Epithelial cell of prostate (primary cell): ENCODE measurements around the gene CD163.
"Not testable (repeated sequence)": the region's sequence is repeated elsewhere in the genome, so short reads cannot be mapped to it uniquely, and the experiment has no call there.

Experiments used
- DNase-seq: peaks from one replicate; pipeline ENCODE4 v3.0.0-alpha.2; 2011; ENCODE audit warnings: low read depth, low spot score
- H3K27ac ChIP-seq: fragments of 450-650 bp; 2 replicates; pipeline ENCODE4 v1.5.1; 2017; ENCODE audit warnings: mild to moderate bottlenecking

The CD163 gene

DNA sequence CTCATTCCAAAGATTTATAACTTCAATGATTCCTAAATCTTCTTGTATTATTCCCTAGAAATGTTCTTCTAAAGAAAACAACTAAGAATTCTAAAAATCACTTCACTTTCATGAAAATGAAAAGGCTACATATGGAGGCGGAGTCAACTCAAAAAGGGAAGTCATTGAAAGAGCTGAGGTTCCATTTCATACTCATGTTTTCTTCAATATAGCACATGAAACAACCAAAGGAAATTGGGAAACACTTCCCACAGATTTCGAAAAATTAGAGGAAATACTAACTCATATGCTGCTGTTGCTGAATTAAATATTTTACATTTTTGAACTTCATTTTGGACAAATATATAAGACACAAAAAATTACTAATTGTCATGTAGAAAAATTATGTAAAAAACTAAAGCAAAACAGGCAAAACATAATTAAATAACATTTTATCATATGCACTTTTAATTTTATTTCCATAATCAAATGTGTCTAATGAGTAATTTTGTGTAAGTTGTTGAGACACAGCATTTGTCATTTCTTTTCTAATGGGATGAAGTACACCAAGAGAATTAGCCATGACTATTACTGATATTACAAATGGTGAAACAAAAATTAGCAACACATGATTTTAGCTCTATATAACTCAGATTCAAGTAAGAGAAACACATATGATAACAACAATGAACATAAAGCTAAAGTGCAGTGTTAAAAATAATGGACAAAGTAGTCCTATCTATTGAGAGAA, at the start of gene CD163:
Gene CD163, minus strand, starts transcription at position 92 of the 730 bp plus-strand sequence. Its CDS starts 87 bp downstream, at position 5.
- no peak for DNase-seq
- no peak within 1 kb of the TSS for H3K27ac ChIP-seq

DNA sequence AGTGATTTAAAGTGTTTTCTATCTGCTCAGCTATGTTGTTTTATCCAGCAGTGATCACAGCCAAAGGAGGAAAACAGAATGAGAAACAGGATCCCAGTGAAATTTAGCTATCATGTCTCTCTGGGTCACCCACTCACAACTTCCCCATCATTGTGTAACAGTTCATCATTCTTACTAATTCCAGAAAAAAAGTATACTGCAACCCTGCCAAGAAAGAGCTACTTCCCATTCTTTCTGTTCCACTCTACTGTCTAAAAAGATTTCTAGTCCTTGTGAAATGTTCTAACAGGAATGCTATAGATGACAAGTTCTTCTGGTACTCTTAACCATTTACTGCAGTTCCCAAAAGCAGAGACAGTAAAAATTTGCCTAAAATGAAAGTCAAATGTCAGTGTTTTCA, 39.2 kb upstream of the CD163 start:
- no peak overlapping the region for H3K27ac ChIP-seq
- DNase-seq = no peak

DNA sequence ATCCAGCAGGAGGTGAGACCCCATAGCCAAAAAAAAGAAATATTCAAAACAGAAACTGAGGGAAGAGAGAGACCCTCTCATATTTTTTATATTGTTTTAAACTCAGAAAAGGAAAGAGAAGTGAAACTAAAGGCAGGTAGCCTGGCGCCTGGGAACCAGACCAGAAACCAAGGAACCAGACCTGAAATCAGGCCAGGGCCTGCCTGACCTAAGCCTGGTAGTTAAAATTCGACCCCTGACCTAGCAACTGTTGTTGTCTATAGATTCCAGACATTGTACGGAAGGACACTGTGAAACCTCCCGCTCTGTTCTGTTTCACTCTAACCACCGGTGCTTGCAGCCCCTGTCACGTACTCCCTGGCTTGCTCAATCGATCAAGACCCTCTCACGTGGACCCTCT, 38.5 kb upstream of the CD163 start:
- H3K27ac ChIP-seq = no peak overlapping the region
- no peak for DNase-seq

DNA sequence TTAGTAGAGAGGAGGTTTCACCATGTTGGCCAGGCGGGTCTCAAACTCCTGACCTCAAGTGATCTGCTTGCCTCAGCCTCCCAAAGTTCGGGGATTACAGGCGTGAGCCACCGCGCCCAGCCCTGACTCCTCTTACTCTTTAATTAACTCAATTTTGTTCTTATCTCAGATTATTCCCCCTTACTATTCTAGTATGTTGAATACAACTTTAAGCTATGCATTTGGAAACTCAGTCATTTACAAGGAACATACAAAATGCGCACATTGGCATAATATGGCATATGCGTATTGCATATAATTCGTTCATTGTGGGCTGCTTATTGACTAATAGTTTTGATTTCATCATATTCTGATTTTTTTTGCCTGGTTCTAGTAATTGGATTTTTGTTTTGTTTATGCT, 10.8 kb upstream of the CD163 start:
- no peak for DNase-seq
- H3K27ac ChIP-seq = no peak overlapping the region

DNA sequence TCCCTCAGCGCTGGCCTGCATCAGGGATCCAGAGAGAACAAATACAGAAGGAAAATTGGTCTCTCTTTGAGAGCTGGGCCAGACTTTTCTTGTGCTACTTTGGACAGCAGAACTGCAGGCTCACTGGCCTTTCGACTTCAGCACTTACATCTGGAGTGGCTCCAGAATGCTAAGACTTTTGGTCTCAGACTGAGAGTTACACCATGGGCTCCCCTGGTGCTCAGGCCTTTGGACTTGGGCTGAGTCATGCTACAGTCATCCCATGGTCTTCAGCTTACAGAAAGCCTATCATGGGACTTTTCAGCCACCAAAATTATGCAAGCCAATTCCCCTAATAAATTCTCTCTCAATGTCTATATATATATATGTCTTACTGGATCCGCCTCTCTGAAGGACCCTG, 9.0 kb upstream of the CD163 start:
- DNase-seq = no peak
- H3K27ac ChIP-seq = no peak overlapping the region

DNA sequence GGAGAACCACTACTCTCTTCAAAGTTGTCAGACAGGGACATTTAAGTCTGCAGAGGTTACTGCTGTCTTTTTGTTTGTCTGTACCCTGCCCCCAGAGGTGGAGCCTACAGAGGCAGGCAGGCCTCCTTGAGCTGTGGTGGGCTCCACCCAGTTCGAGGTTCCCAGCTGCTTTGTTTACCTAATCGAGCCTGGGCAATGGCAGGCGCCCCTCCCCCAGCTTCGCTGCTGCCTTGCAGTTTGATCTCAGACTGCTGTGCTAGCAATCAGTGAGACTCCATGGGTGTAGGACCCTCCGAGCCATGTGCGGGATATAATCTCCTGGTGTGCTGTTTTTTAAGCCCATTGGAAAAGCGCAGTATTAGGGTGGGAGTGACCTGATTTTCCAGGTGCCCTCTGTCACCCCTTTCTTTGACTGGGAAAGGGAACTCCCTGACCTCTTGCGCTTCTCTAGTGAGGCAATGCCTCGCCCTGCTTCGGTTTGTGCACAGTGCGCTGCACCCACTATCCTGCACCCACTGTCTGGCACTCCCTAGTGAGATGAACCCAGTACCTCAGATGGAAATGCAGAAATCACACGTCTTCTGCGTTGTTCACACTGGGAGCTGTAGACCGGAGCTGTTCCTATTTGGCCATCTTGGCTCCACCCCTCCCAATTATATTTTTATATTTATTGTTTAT, 6.4 kb upstream of the CD163 start:
- not testable (repeated sequence) for H3K27ac ChIP-seq

DNA sequence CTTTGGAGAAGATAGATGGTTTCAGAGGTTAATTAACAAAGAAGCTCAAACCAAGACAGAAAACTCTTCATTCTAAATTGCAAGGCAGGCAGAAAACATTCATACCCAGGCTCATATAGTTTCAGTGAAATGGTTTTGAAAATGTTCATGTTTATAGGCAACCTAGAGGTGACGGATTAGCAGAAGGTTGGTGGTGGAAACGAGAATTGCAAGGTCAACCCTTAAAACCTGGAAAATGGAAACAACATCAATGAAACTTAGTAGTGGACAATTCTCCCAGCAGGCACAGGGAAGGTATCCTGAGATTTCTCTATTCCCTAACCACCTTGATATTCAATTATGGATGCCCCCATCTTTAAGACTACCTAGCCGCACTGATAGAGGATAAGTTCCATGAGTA, 965 bp downstream of the CD163 start:
- H3K27ac ChIP-seq = no peak overlapping the region
- no peak for DNase-seq

More for the DNA sequence above, 6.4 kb upstream of the CD163 start:
- DNase-seq = not testable (repeated sequence)

DNA sequence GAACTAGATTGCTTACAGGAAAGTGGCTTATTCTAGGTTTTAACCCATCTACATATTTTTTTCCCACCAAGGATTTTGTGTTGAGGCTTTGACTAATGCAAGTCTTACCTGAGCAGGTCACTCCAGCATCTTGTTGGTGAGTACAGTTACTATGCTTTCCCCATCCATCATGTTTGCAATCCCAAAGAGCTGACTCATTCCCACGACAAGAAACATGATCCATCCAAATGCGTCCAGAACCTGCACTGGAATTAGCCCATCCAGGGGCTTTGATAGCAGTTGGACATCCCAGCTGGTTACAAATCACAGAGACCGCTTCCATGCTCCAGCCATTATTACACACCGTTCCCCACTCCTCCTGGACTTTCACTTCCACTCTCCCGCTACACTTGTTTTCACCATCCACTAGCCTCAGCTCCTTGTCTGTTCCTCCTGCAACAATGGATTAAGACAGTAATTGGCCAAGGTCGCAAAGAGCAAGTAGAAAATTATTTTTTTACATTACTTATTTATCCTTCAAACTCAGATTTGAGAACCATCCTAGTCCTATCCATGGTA, 2.5 kb downstream of the CD163 start:
- no peak overlapping the region for H3K27ac ChIP-seq
- no peak for DNase-seq

DNA sequence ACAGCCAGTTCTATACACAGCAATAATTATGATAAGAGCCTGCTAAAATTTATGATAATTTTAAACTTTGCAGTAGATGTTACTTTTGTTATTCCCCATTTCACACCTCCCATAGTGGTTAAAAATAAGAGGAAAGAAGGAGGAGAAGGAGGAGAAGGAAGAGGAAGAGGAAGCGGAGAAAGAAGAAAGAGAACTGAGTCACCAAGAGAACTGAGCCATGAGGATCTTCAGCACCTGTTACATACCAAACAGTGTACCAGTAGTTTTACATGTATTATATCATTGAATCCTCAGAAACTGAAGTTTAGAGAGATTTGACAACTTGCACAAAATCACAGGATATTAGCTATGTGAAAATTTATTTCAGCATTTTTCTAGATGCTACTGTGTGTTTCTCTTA, 3.9 kb downstream of the CD163 start:
- H3K27ac ChIP-seq = no peak overlapping the region
- DNase-seq = no peak

DNA sequence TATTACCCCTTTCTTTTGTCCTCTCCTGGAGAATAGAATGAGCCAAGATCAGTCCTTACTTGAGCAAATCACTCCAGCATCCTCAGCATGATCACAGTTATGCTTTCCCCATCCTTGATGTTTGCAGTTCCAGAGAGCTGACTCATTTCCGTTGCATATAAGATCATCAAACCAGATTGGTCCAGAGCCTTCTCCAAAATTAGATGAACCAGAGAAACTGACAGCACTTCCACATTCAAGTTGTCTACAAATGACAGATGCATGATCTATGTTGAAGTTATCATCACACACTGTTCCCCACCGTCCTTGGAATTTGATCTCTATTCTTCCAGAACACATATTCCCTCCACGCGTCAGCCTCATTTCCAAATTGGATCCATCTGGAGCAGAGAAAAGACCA, 4.8 kb downstream of the CD163 start:
- H3K27ac ChIP-seq = no peak overlapping the region
- DNase-seq = no peak

DNA sequence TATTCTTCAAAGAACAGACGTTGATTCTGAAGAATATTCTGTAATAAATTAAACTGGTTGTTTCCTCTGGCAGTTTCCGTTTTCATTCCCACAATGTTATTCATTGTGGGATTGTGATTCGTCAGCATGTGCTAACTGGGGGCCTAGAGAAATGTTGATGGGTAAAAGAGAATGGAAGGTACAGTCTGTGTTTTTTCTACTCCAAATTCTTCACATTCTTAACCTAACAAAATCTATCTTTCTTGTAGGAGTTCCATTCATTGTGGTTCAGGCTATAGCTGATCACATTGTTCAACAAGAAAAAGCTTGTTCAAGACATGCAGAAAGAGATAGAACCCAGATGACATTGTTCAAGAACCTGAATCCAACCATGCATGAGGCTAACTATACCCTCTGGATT, 5.9 kb downstream of the CD163 start:
- H3K27ac ChIP-seq = no peak overlapping the region
- DNase-seq = no peak

DNA sequence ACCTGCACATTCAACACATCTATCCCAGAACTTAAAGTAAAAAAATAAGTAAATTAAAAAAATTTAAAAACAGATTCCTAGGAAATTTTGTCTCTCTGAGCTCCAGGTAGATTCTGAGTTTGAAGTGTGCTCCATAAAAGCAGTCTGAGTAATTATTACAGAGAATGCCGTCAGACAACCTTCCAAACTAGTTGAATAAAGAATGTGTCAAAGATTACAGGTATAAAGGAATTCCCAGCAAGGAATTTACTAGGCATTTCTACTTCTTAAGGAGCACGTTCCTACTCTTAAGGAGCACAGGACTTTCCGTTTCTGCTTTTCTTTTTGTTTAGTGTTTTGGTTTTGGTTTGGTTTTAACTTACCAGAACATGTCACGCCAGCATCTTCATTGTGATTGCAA, 7.1 kb downstream of the CD163 start:
- H3K27ac ChIP-seq = no peak overlapping the region
- DNase-seq = no peak

DNA sequence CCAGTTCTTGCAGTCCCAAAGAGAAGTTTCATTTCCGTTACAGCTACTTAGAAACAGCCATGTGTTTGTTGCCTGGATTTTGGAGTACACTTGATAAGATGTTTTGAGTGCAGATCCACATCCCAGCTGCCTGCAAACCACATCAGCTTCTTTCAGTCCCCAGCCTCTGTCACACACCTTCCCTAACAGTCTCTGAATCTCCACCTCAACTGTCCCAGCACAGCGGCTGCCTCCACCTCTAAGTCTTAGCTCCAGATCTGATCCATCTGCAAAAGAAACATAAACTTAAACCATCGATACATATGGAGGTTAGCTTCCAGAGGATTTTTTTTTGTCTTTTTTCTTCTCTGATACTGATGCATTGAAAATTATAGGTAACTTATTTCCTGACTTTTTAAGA, 8.4 kb downstream of the CD163 start:
- DNase-seq = no peak
- no peak overlapping the region for H3K27ac ChIP-seq

DNA sequence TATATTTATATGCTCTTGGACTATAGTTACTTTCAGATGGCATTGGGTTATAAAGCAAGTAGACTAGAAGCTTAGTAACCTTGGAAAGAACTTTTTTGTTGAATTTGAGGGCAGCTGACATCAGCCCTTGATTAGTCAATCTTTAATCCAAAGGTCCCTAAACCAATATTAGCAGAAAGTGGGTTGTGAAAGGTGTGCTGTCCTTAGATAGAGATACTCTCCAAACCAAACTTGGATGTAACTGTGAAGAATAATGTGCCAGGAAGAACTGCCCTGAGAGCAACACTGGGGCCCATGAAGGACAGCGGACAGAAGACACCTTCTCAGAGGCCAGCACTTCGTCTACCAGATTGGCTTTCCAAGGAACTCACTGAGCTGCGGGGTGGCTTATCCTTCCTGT, 10.6 kb downstream of the CD163 start:
- DNase-seq = no peak
- H3K27ac ChIP-seq = no peak overlapping the region

DNA sequence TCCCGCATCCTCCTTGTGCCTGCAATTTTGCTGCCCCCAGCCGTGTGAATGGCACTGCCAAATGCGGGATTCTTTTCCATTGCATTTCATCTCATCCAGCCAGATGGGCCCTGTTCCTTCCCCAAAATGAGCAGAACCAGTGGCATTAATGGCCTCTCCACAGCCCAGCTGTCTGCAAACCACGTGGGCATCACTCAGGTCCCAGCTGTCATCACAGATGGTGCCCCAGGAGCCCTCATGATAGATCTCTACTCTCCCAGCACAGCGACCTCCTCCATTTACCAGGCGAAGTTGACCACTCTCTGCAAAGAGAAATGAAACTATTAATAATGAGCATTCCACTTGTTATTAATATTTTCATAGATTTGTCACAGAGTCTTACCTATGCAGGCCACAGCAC, 17.1 kb downstream of the CD163 start:
- no peak for DNase-seq
- H3K27ac ChIP-seq = no peak overlapping the region

DNA sequence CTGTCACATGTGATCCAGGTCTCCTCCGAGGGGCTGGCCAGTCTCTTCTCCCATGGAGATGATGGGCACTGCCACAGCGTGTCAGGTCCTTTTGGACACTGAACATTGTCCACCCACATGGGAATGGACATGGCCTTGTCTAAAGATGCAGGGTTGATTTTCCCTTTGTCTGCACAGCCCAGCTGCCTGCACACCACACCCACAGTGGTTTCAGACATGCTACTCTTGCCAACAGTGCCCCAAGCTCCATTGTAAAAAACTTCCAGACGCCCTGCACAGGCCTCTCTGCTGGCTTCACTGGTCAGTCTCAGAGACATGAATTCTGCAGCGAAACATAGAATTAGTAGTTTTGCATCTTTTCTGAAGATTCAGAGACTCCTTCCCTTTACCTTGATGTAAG, 18.5 kb downstream of the CD163 start:
- no peak overlapping the region for H3K27ac ChIP-seq
- no peak for DNase-seq

DNA sequence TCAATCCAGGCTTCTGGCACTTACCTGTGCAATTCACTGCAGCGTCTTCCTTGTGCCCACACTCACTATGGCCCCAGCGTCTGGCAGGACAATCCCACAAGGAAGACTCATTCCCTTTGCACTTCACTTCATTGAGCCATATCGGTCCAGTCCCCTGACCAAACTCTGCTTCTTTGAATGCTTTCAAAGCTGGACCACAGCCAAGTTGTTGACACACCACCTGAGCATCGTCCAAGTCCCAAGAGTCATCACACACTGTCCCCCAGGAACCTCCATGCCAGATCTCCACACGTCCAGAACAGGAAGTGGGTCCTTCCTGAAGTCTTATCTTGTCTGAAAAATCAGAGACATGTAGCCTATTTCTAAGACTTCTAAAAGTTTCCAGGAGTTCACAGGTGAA, 20.2 kb downstream of the CD163 start:
- H3K27ac ChIP-seq = no peak overlapping the region
- no peak for DNase-seq

DNA sequence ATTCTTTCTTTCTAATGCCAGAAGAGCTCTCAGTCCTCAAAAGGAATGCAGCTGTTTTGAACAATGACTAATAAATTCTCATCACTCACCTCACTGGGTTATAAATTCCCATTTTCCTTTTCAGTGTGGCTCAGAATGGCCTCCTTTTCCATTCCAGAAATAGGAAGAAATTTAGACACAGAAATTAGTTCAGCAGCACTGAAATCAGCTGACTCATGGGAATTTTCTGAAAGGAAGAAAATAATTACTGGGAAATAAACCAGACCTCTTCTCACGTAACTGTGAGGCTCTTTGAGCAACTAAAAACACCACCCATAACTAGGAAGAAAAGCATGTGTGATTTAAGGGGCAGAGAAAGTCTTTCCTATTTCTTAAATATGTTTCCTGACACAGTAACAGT, 23.8 kb downstream of the CD163 start:
- DNase-seq = no peak
- H3K27ac ChIP-seq = no peak overlapping the region

DNA sequence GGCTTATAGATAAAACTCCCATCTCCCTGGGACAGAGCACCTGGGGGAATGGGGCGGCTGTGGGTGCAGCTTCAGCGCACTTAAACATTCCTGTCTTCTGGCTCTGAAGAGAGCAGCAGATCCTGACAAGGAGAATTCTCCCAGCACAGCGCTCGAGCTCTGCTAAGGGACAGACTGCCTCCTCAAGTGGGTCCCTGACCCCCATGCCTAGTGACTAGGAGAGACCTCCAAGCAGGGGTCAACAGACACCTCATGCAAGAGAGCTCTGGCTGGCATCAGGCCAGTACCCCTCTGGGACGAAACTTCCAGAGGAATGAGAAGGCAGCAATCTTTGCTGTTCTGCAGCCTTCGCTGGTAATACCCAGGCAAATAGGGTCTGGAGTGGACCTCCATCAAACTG, 31.5 kb downstream of the CD163 start:
- no peak overlapping the region for H3K27ac ChIP-seq
- DNase-seq = no peak

DNA sequence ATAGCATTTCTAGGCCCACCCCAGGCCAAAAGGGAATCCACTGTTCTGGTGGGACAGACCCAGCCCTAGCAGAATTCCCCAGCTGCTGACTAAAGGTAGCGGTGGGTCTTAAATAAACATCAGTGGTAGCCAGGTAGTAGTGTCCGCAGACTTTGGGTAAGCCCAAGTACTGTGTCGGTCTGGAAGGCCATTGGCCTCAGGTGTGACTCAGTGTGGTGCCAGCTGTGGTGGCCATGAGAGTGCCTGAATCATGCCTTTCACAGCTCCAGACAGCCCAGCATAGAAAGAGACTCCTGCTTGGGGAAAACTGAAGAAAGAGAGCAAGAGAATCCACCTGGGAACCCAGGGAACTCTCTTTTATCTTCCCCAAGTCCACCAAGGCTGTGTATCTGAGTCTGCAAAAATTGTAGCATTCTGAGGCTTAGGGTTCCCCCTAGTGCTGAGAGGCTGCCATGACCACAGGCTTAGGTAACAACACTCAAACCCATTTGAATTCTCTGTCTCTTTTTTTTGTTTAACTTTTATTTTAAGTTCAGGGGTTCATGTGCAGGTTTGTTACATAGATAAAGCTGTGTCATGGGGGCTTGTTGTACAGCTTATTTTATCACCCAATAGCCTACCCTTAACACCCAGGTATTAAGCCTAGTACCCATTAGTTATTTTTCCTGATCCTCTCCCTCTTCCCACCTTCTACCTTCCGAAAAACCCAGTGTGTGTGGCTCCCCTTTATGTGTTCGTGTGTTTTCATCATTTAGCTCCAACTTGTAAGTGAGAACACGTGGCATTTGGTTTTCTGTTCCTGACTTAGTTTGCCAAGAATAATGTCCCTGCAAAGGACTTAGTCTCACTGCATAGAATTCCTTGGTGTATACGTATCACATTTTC, 43.0 kb downstream of the CD163 start:
- no peak for DNase-seq
- no peak overlapping the region for H3K27ac ChIP-seq

DNA sequence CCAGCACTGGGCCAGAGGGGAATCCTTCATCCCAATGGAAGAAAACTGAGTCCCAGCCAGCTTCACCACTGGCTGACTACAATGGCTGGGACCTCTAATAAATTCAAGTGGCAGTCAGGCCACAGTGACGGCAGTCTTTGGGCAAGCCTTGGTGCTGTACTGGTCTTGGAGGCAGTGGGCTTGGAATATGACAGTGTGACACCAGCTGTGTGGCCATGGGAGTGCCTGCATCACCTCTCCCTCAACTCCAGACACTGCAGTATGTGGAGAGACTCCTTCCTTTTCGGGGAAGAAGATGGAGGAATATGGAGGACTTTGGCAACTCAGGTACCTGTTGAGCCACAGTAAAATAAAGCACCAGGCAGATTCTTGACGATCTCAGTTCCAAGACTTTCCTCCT, 43.6 kb downstream of the CD163 start:
- H3K27ac ChIP-seq = no peak overlapping the region
- DNase-seq = no peak
